Erythroblast (primary cell): Measurements from ENCODE around the gene MGAT2.

ENCODE experiments used
- GATA1 ChIP-seq: IDR thresholded peaks from 2 replicates; pipeline ENCODE4 v1.6.1; 2011; ENCODE audit warnings: low read depth, mild to moderate bottlenecking, control low read depth, low read length, moderate library complexity
- POLR2A ChIP-seq: IDR thresholded peaks from 2 replicates; pipeline ENCODE4 v1.6.1; 2011; ENCODE audit warnings: mild to moderate bottlenecking, low read length

- TF ChIP-seq POLR2A (no peak), GATA1 (no peak)
These were observed 31.2 kb upstream of the MGAT2 start for GRCh38 chr14:49589387-49589786.
